HG02938 (cell line): Measurements from ENCODE around the gene SLC22A25.
"Not testable (repeated sequence)": the region's sequence is repeated elsewhere in the genome, so short reads cannot be mapped to it uniquely, and the experiment has no call there.

Experiments
- ATAC-seq: cut with Tn5 transposase; IDR thresholded peaks from one replicate; pipeline ENCODE4 v1.9.1; 2021; ENCODE audit warnings: mild to moderate bottlenecking, moderate library complexity; ENCODE audit not compliant: unreplicated experiment

Gene SLC22A25

DNA sequence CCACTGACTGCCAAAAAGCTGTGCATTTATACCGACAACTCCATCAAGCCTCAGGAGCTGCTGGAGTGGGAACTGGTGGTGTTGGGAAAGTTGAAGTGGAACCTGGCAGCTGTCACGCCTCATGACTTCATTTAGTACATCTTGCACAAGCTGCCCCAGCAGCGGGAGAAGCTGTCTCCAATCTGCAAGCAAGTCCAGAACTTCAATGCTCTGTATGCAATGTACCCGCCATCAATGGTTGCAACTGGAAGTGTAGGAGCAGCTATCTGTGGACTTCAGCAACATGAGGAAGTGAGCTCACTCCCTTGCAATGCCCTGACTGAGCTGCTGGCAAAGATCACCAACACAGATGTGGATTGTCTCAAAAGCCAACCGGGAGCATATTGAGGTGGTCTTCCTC, at the start of gene SLC22A25:
Gene SLC22A25, minus strand, starts transcription at position 67 of the 400 bp plus-strand sequence. CDS start 13,947 bp downstream, outside the sequence.
- ATAC-seq: no peak

DNA sequence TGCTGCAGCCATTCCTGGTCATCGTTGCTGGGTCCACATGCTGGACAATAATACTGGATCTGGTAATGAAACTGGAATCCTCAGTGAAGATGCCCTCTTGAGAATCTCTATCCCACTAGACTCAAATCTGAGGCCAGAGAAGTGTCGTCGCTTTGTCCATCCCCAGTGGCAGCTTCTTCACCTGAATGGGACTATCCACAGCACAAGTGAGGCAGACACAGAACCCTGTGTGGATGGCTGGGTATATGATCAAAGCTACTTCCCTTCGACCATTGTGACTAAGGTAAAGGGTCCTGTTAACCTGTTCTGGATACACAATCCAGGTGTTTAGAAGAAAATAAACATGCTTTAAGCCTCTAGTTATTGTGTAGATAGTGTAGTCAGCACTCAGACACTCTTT, 46.9 kb upstream of the SLC22A25 start:
- no peak for ATAC-seq

DNA sequence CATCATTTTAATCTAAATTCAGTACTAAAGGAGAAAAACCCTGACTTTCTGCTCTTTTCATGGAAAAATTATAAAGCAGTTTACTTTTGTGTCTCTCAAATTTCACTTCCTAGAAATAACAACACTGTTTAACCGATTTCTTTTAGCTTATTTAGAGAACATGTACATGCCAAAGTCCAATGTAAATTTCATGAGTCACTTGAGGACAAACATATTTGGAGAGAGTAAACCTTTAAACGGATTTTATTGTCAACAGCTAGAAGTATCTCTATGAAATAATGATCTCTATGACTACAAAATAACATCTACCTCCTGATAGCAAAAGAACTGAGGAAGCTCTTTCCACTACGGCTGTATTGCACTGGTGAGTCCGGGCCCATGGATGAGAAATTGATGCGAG, 46.3 kb upstream of the SLC22A25 start:
- ATAC-seq: no peak

DNA sequence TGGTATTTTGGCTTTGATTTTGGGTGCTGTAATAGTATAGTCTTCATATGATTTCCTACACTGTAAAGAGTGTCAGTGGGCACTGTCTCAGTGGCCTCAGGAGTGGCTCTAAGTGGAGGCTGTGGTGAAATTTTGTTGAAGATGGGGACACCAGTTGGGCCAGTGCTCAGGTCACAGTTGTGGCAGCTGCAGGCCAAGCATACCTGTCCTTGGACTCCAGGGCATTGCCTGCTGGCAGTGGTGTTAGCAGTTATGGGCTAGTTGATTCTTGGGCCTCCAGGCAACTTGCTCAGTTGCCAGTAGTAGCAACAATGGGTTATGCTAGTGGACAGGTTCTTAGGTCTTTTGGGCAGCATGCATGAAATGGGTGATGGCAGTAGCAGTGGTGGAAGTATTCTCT, 39.2 kb upstream of the SLC22A25 start:
- ATAC-seq: no peak

DNA sequence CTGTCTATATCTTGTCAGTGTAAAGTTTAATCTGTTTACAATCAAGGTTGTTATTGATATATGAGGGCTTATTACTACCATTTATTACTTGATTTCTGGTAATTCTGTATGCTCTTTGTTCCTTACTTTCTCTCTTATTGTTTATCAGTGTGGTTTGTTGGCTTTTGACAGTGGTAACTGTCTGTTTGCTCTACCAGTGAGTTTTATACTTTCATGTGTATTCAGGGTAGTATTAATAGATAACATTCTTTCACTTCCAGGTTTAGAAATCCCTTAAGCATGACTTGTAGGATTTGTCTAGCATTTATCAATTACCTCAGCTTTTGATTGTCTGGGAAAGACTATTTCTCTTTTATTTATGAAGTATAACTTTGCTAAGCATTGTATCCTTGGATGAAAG, 37.5 kb upstream of the SLC22A25 start:
- ATAC-seq: no peak

DNA sequence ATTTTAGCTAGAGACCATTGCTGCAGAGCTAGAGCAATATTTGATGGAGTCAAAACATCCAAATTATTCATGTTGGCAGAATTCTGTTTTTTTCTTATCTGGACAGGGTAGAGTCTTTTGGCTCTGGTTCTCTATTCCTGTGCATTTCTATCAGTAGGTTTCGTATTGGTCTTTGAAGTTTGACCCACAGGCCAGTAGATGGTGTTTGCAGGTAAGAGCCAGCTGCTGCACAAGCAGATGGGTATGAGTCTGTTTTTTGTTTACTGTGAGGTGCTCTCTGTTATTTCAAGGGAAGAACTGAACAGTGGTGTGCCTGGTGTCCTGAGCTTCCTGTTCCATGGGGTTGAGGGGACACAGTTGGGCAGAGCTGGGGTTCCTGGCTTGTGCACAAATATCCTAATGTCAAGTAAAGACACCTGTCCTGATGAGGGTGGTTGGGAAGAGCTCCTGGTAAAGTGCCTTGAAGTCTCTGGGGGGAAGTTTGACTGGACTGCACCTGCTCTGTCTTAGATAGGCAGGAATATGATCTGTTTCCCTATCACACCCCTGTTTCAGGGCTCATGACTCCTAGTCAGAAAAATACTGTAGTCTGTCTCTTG, 34.0 kb upstream of the SLC22A25 start:
- ATAC-seq: no peak

DNA sequence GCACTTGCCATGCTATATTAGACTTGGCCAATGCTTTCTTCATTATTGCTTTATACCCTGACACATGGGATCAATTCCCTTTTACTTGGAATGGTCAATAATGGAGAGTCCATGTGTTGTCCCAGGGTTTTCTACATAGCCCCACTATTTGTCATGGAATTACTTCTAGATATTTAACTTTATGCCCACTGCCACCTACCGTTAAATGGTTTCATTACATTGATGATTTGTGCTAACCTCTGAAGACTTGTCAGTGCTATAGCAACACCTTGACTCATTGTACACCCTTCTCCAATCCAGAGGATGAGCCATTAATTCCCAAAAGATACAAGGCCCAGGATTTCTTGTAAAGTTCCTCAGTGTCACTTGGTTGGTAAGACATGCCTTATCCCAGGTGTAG, 31.4 kb upstream of the SLC22A25 start:
- ATAC-seq: no peak

DNA sequence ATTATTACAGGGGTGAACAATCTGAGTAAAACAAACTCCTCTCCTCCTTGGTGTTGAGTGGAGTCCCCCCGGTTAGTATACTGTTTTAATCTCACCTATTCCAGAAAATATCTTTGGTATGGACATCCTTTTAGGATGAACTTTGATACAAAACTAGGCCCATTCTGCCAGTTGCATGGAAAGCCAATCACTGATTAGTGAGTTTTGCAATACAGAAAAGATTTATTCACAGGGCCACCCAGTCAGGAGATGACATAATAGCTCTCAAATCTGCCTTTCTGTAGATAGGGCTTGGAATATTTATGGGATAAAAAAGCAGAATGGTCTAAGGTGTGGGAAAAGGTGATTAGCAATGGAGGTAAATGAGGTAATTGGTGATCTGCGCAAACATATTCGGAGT, 30.3 kb upstream of the SLC22A25 start:
- ATAC-seq: no peak

DNA sequence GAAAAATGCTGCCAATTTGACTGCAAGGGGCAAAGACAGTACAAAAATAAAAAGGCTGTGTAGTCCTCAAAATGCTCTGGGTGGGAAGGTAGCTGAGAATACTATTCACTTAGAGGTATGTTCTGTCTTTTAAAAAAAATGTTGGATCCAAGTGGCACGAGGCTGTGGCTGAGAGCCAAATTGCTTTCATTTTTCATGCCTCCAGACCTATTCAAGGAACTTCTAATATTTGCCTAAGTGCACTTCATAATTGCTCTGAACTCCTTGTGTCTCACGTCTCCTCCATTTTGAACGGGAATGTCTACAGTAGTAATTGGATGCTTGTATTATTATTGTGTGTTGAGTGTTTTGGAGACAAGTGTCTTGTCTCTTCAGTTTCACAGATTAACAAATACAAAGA, 19.1 kb upstream of the SLC22A25 start:
- no peak for ATAC-seq

DNA sequence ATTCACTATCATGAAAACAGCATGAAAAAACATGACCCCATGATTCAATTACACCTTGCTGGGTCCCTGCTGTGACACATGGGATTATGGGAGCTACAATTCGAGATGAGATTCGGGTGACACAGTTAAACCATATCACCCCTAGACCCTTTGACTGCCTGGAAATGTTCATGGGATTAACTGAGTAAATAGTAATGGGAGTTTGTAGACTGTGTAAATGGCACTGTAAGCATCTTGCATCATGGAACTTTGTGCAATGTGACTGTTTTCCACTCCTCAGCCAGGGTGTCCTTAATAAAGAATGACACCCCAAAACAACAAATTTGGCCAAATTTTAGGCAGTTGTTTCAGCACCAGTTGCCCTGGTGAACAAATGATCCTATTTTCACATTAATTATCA, 7.9 kb upstream of the SLC22A25 start:
- ATAC-seq: no peak

DNA sequence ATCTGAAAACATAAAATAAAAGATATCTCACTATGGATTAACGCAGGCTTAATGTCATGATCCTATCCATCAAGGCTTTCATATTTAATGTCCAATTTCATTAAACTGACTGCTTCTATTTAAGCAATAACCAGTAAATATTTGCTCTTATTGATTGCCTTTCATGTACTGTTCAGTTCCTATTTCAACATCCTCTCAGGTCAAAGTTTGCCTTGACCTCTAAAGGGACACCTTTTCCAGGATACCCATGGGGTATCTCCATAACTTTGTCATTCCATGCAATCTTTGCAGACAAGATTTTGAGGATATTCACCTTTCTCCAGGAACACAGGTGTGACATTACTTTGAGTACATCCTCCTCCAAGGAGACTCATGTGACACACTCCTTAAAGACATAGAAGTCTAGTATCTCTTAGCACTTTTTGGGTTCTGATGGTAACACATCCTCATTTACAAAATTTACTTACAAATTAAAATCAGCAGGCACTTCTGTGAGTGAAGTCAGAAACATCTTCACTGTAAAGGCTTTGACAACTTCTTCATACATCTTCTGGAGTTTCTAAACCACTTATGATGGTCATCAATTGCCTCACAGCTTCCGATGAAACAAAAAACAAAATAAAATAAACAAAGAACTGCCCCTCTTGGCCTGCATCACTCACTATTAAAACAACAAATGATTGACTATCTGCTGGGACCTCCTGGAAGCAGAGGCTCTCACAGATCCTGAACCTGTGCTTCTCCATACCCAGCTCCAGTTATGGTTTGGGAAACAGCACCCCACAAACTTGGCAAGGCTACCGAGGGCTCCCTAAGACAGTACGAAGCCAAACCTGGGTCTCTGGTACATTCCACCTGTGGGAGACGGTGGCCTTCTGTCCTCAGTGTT, 7.0 kb upstream of the SLC22A25 start:
- no peak for ATAC-seq

DNA sequence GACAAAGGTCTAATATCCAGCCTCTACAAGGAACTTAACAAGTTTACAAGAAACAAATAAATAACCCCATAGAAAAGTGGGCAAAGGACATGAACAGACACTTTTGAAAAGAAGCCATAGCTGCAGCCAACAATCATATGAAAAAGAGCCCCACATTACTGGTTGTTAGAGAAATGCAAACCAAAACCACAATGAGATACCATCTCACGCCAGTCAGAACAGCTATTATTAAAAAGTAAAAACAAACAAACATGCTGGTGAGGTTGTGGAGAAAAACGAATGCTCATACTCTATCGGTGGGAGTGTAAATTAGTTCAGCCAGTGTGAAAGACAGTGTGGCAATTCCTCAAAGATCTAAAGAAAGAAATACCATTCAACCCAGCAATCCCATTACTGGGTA, 5.6 kb upstream of the SLC22A25 start:
- no peak for ATAC-seq

DNA sequence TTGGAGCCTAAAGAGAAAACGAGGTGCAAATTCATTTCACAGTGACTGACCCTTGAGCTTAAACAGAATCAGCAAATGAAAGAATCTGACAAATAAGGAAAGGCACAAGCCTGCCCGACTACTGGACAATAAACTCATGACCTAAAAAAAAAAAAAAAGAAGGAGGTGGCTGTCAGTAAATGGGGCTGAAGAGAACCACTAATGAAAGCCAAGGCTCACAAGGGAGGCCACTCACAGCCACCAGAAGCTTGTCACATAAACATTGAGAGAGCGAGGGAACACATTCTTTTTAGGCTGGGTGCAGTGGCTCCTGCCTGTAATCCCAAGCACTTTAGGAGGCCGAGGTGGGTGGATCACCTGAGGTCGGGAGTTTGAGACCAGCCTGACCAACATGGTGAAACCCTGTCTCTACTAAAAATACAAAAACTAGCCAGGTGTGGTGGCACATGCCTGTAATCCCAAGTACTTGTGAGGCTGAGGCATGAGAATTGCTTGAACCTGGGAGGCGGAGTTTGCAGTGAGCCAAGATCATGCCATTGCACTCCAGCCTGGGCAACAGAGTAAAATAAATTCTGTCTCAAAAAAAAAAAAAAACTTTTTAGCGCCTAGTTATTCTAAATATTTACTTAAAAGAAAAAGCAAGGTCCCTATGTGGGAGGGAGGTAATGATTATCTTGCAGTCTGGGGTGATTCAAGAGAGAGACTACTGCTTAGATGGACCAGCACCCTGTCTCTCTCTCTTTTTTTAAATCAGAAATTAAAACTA, 4.0 kb upstream of the SLC22A25 start:
- not testable (repeated sequence) for ATAC-seq

DNA sequence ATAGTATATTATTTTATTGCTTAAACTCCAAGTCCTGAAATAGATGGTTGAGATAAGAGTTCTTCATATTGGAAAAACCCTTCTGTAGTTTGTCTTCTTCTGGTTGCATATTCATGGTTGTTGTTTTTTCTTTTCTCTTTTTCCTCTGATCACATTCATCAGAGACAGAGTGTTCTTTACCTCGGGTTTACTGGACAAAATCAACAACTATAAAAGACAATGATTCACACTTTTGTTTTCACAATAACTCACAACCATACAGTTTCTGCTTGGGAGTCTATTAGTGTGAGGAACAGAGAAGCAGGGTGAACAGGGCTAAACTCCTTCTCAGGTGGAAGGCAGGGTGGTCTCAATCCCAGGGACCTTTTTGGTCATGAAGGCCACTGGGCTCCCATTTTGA, 2.6 kb upstream of the SLC22A25 start:
- no peak for ATAC-seq

DNA sequence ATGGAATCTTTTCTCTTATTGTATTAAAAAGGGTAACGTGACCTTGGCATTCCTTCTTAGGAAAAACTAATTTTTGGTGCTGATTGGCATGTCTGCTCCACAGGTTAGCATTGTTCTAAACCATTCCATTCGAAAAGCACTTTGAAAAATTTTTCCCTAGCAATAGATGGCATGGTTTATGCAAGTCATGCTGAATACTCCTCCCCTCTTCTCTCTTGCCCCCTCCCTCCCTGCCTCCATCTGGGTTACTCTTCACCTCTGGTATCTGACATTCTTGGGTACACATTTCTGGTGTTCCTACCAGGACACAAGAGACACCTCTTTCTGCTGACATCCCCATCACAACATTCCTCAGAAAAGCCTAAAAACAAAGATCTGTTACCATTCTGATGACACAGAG, 1.5 kb upstream of the SLC22A25 start:
- no peak for ATAC-seq

DNA sequence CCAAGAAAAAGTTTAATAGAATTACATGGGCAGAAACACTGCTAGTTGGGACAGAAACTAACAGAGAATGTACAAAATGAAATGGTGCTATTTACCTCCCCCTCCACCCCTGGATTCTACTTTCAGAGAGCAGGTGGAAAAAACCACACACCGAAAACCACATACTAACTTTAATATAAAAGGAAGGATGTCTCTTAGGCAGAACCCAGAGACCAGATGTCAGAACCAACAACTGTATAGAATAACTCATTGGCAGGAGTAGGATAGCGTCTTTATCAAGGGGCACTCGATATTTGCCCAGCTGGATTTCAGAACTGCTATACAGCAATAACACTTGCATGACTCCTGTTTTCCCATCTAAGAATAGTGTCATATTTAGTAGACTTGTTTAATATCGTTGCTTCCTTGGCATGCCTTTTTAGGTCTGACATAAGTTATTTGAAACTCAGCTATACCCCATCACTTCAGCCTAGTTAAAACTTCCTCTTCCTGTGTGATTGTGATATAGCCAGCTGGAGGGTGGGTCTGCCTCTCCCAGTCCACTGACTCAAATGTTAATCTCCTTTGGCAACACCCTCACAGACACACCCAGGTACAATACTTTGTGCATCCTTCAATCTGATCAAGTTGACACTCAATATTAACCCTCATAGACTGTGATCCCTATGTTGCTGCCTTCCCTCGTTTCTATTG, 1.2 kb downstream of the SLC22A25 start:
- no peak for ATAC-seq

DNA sequence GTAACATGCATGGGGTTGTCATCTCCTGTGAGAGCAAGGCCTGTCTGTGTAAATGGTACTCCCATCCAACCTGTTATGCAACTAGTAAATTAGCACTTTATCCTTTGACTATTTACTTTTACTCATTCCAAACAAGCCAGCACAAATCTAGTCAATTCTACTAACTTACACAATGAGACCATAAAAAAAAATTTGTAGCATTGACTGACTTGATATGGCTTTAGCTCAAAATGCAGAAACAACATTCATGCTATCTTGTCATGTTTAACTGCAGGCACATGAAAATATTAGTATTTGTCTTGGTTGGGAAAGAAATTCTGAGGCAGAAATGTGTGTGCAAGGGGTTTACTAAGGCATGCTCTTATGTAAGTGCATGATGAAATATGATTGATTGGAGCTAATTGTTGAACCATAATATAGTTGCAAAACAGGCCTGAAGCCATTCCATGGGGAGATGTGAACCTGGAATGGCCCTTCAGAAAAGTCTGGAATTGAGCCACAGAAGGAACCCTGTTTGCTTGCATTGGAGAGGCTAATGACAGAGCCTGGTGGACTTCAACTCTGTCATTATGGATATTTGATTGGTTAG, 2.5 kb downstream of the SLC22A25 start:
- ATAC-seq: no peak

DNA sequence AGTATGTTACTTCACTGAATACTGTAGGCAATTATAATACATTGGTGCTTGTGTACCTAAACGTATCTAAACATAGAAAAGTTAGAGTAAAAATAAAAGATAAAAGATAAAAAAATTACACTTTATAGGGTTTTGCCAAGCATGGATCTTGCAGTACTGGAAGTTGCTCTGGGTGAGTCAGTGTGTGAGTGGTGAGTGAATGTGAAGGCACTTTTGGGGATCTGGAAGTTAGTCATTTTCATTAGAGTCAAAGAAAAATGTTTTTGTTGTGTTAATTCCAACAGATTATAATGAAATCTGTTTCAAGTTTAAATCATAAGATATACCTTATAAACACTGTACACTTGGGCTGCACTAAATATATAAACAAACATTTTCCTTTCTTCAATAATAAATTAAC, 3.3 kb downstream of the SLC22A25 start:
- ATAC-seq: no peak

DNA sequence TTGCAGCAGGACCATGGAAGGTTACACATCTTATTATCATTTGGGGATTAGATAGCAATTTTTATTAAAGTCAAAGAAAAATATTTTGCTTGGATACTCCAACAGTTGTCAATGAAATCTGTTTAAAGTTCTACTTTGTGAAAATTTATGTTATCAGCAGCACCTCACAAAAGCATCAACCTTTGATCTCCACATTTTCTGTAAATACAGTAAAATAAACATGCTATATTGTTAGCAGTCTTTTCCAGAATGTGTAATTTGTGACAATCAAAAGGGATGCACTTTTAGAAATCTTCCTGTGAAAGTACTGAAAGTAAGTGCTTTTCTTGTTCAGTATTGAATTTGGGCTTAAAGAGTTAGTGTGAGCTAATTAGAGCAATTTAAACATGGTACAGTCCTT, 4.1 kb downstream of the SLC22A25 start:
- no peak for ATAC-seq

DNA sequence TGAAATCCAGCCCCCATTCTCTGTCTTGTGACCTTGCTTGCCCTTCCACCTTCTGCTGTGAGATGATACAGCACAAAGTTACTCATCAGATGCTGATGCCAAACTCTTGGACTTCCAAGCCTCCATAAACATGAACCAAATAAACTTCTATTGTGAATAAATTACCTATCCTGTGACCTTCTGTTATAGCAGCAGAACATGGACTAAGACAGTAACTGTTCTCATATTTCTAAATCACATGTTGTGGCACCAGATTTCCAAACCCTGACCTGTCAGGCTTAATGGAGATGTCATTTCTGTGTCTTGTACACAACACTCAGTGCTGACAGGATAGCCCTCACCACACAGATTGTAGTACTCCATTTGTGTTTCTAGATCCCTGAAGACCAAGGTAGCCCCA, 6.0 kb downstream of the SLC22A25 start:
- ATAC-seq: no peak
